Effector memory CD4-positive, alpha-beta T cell (primary cell): Measurements from ENCODE around the gene HMGCL.

Experiments used
- DNase-seq, 3 donors: peaks; one replicate each; pipeline ENCODE4 v3.0.0-alpha.2; 2020
- H3K27ac ChIP-seq: 2 replicates; pipeline ENCODE4 v1.7.0; 2013; ENCODE audit warnings: mild to moderate bottlenecking, low read length, moderate library complexity; ENCODE audit not compliant: insufficient read depth, poor library complexity, severe bottlenecking
- H3K27me3 ChIP-seq: replicated peaks from 2 replicates; pipeline ENCODE4 v1.7.0; 2013; ENCODE audit warnings: mild to moderate bottlenecking, low read length; ENCODE audit not compliant: insufficient read depth, control insufficient read depth, poor library complexity, severe bottlenecking
- H3K36me3 ChIP-seq: 2 replicates; pipeline ENCODE4 v1.7.0; 2013; ENCODE audit warnings: mild to moderate bottlenecking, low read length, moderate library complexity; ENCODE audit not compliant: control insufficient read depth, insufficient read depth
- H3K4me1 ChIP-seq: 2 replicates; pipeline ENCODE4 v1.7.0; 2013; ENCODE audit warnings: low read length, mild to moderate bottlenecking; ENCODE audit not compliant: control insufficient read depth, insufficient read depth, poor library complexity, severe bottlenecking
- H3K4me3 ChIP-seq: 2 replicates; pipeline ENCODE4 v1.7.0; 2013; ENCODE audit warnings: low read length, low read depth, mild to moderate bottlenecking; ENCODE audit not compliant: insufficient read depth, poor library complexity, severe bottlenecking
- H3K9me3 ChIP-seq: 2 replicates; pipeline ENCODE4 v1.7.0; 2013; ENCODE audit warnings: mild to moderate bottlenecking, low read length, moderate library complexity; ENCODE audit not compliant: control insufficient read depth

Gene HMGCL

GRCh38 chr1:23779826-23780371, 45.3 kb downstream of the HMGCL start:
- no peaks in the 10 kb centered on the region for H3K9me3 ChIP-seq
- H3K27me3 ChIP-seq = no peaks in the 10 kb centered on the region
- no peak overlapping the region for H3K4me3 ChIP-seq
- no peak for DNase-seq
- H3K36me3 ChIP-seq = peaks cover 6% of the 10 kb centered on the region
- H3K27ac ChIP-seq = no peak overlapping the region
- H3K4me1 ChIP-seq = peaks cover 22% of the 10 kb centered on the region

- H3K36me3 ChIP-seq = peaks cover 6% of the 10 kb centered on the region
- H3K9me3 ChIP-seq = no peaks in the 10 kb centered on the region
- peaks cover 22% of the 10 kb centered on the region for H3K4me1 ChIP-seq
- peak; percentile 73 to 74 (median 74) for DNase-seq
- peak within 1 kb of the TSS; percentile 89 for H3K27ac ChIP-seq
- no peaks in the 10 kb centered on the region for H3K27me3 ChIP-seq
- H3K4me3 ChIP-seq = peak within 1 kb of the TSS; percentile 81
Measured at GRCh38 chr1:23777979-23778814, 47.0 kb downstream of the HMGCL start, which contains the start of gene PITHD1. Gene PITHD1, plus strand, starts transcription at chr1:23778418. Its CDS starts 98 bp downstream, at chr1:23778516.

- H3K27me3 ChIP-seq = no peaks in the 10 kb centered on the region
- H3K36me3 ChIP-seq = peaks cover 6% of the 10 kb centered on the region
- H3K9me3 ChIP-seq = no peaks in the 10 kb centered on the region
- H3K27ac ChIP-seq = no peak overlapping the region
- H3K4me3 ChIP-seq = no peak overlapping the region
- H3K4me1 ChIP-seq = peaks cover 25% of the 10 kb centered on the region
- no peak for DNase-seq
Measured at GRCh38 chr1:23776217-23776616, 49.0 kb downstream of the HMGCL start.

- H3K4me1 ChIP-seq = peaks cover 15% of the 10 kb centered on the region
- no peaks in the 10 kb centered on the region for H3K36me3 ChIP-seq
Measured at GRCh38 chr1:23774174-23774880, 50.9 kb downstream of the HMGCL start.

GRCh38 chr1:23772854-23773242, 52.4 kb downstream of the HMGCL start:
- H3K4me1 ChIP-seq = peaks cover 7% of the 10 kb centered on the region
- no peak for DNase-seq
- H3K9me3 ChIP-seq = no peaks in the 10 kb centered on the region
- H3K36me3 ChIP-seq = no peaks in the 10 kb centered on the region
- H3K27me3 ChIP-seq = no peaks in the 10 kb centered on the region
- no peak overlapping the region for H3K27ac ChIP-seq
- H3K4me3 ChIP-seq = no peak overlapping the region

More at GRCh38 chr1:23774174-23774880, 50.9 kb downstream of the HMGCL start:
- Histone ChIP-seq H3K4me3 (no peak overlapping the region), H3K9me3 (no peaks in the 10 kb centered on the region), H3K27me3 (no peaks in the 10 kb centered on the region), H3K27ac (no peak overlapping the region)
- no peak for DNase-seq

GRCh38 chr1:23772049-23772853, 53.0 kb downstream of the HMGCL start:
- Histone ChIP-seq H3K9me3 (no peaks in the 10 kb centered on the region), H3K27ac (no peak overlapping the region), H3K36me3 (no peaks in the 10 kb centered on the region), H3K4me3 (no peak overlapping the region), H3K27me3 (no peaks in the 10 kb centered on the region), H3K4me1 (peaks cover 3% of the 10 kb centered on the region)
- DNase-seq = peak; percentile 60 to 73 (median 70)

- Histone ChIP-seq H3K4me3 (no peak overlapping the region), H3K27me3 (no peaks in the 10 kb centered on the region), H3K4me1 (peaks cover 3% of the 10 kb centered on the region), H3K27ac (no peak overlapping the region), H3K36me3 (no peaks in the 10 kb centered on the region), H3K9me3 (no peaks in the 10 kb centered on the region)
- no peak for DNase-seq
Measured at GRCh38 chr1:23768733-23769132, 56.5 kb downstream of the HMGCL start.

GRCh38 chr1:23763041-23763577, 62.1 kb downstream of the HMGCL start:
- H3K4me1 ChIP-seq = no peaks in the 10 kb centered on the region
- peaks cover 28% of the 10 kb centered on the region for H3K36me3 ChIP-seq
- H3K27me3 ChIP-seq = no peaks in the 10 kb centered on the region
- H3K4me3 ChIP-seq = no peak overlapping the region
- H3K27ac ChIP-seq = no peak overlapping the region
- DNase-seq = no peak
- no peaks in the 10 kb centered on the region for H3K9me3 ChIP-seq

- peaks cover 66% of the 10 kb centered on the region for H3K36me3 ChIP-seq
- no peak for DNase-seq
Measured at GRCh38 chr1:23759277-23759676, 66.0 kb downstream of the HMGCL start.

More at GRCh38 chr1:23759277-23759676, 66.0 kb downstream of the HMGCL start:
- Histone ChIP-seq H3K9me3 (no peaks in the 10 kb centered on the region), H3K4me3 (no peak overlapping the region), H3K4me1 (no peaks in the 10 kb centered on the region), H3K27ac (no peak overlapping the region), H3K27me3 (no peaks in the 10 kb centered on the region)
